HepG2 (cell line): ENCODE data around the gene HOXC9. TPM values are rescaled to one million over a fixed set of nuclear protein-coding genes. Genes with fewer than 3 reads are reported as not detected.

Experiments
- ATAC-seq: fragments of 200-7000 bp; cut with Tn5 transposase; 3 replicates; pipeline ENCODE4 v1.9.1; 2020; ENCODE audit warnings: mild to moderate bottlenecking, moderate library complexity
- BruUV-seq: library from RNA; stranded (reverse); fragments of 400-500 nt; replicated peaks from 2 replicates; lab custom pipeline; 2021; lab: Mats Ljungman, UMichigan
- CTCF ChIA-PET: fragments of 300-600 bp; formaldehyde crosslinking; extraction: SDS; loops from one replicate; lab custom pipeline; 2021; ENCODE audit warnings: low total read pairs, inconsistent platforms, low intra/inter-chr PET ratio; lab: Yijun Ruan, JAX
- POLR2A ChIA-PET: fragments of 350-600 bp; sonication (Branson Sonifier 250); formaldehyde crosslinking; loops from one replicate; lab custom pipeline; 2020; ENCODE audit warnings: antibody characterized with exemption, inconsistent platforms; lab: Yijun Ruan, JAX
- DNase-seq: peaks from one replicate; pipeline ENCODE4 v3.0.0-alpha.2; 2015; ENCODE audit warnings: low spot score
- FAIRE-seq: peaks from 3 replicates; lab custom pipeline; 2011; peaks lifted over from hg19 to GRCh38; lab: Jason Lieb, UNC
- H2AFZ ChIP-seq: one replicate; pipeline ENCODE4 v1.6.1; 2011; ENCODE audit warnings: low read length, inconsistent platforms
- H3K27ac ChIP-seq: fragments of 300-600 bp; 3 replicates; pipeline ENCODE4 v1.8.0; 2011; ENCODE audit warnings: mixed run types, mild to moderate bottlenecking, mixed read lengths, low read length, inconsistent platforms; ENCODE audit not compliant: insufficient read depth; ENCODE audit errors: extremely low read length
- H3K27me3 ChIP-seq, 2 experiments: fragments of 200-600 bp in 1 of 2; 2 replicates in 1 of 2; 3 replicates in 1 of 2; pipeline versions ENCODE4 v1.6.0 to v1.8.0; 2011; ENCODE audit warnings: low read length in 2 of 2, mild to moderate bottlenecking in 2 of 2, moderate library complexity in 2 of 2, inconsistent platforms in 1 of 2; ENCODE audit not compliant: insufficient read depth in 2 of 2, control insufficient read depth in 1 of 2
- H3K36me3 ChIP-seq, 2 experiments: fragments of 200-600 bp in 1 of 2; replicated peaks in 1 of 2; 2 replicates in 1 of 2; 3 replicates in 1 of 2; pipeline versions ENCODE4 v1.5.1 to v1.8.0; 2011; ENCODE audit warnings: low read length in 2 of 2, inconsistent platforms in 1 of 2; ENCODE audit not compliant: insufficient read depth in 2 of 2, control insufficient read depth in 1 of 2
- H3K4me1 ChIP-seq: 2 replicates; pipeline ENCODE4 v1.5.1; 2012; ENCODE audit warnings: low read length, inconsistent platforms; ENCODE audit not compliant: insufficient read depth
- H3K4me2 ChIP-seq: 2 replicates; pipeline ENCODE4 v1.6.0; 2011; ENCODE audit warnings: low read depth, low read length, inconsistent platforms
- H3K4me3 ChIP-seq, 3 experiments: fragments of 200-600 bp in 1 of 3; sonication (generic), shearing (Covaris generic) in 1 of 3; replicated peaks in 1 of 3; 2 replicates each; pipeline ENCODE4 v1.5.1; 2011 to 2016; ENCODE audit warnings: low read length in 3 of 3, inconsistent platforms in 2 of 3, low read depth in 2 of 3, mild to moderate bottlenecking in 2 of 3, control low read depth in 1 of 3, mixed read lengths in 1 of 3; ENCODE audit not compliant: insufficient read depth in 1 of 3
- H3K79me2 ChIP-seq: one replicate; pipeline ENCODE4 v1.6.1; 2011; ENCODE audit warnings: low read length, inconsistent platforms; ENCODE audit not compliant: insufficient read depth
- H3K9ac ChIP-seq: 2 replicates; pipeline ENCODE4 v1.6.0; 2011; ENCODE audit warnings: mild to moderate bottlenecking, low read depth, low read length, inconsistent platforms; ENCODE audit not compliant: insufficient read depth
- H3K9me3 ChIP-seq: 2 replicates; pipeline ENCODE4 v1.5.1; 2012; ENCODE audit warnings: mild to moderate bottlenecking, low read length
- H4K20me1 ChIP-seq: 2 replicates; pipeline ENCODE4 v1.6.0; 2011; ENCODE audit warnings: inconsistent platforms, mild to moderate bottlenecking, low read length, moderate library complexity; ENCODE audit not compliant: insufficient read depth
- BRCA1 ChIP-seq: sonication (generic); formaldehyde crosslinking; IDR thresholded peaks from 2 replicates; pipeline ENCODE4 v1.4.0; 2020; ENCODE audit warnings: missing genetic modification reagents
- EZH2 ChIP-seq: conservative IDR thresholded peaks from 2 replicates; pipeline ENCODE4 v1.6.1; 2012; ENCODE audit warnings: mild to moderate bottlenecking, low read depth, low read length, moderate library complexity
- NFYC ChIP-seq: IDR thresholded peaks from 2 replicates; pipeline ENCODE4 v1.6.1; 2016; ENCODE audit warnings: missing genetic modification reagents, missing compliant biosample characterization
- ZNF629 ChIP-seq: sonication (generic); formaldehyde crosslinking; conservative IDR thresholded peaks from 2 replicates; pipeline ENCODE4 v1.5.0; 2020; ENCODE audit warnings: missing genetic modification reagents
- WGBS: methylation state at CpG from one replicate; pipeline ENCODE4 v1.1.6; 2017; ENCODE audit warnings: low lambda C conversion rate; 5-methylcytosine and 5-hydroxymethylcytosine counted together
- in situ Hi-C: cut with HindIII; loops from 2 replicates; pipeline ENCODE4 v1.10.0; 2017; ENCODE audit warnings: low pct_unique_long_range_greater_than_20kb; ENCODE audit not compliant: extremely low pct_ligation_motif_present
- intact Hi-C: fragments of 100-400 bp; cut with micrococcal nuclease; formaldehyde crosslinking; loops from one replicate; pipeline ENCODE4 v1.10.0; 2022; ENCODE audit not compliant: unreplicated experiment
- polyA plus RNA-seq, 8 experiments: library from polyadenylated mRNA; depleted of rRNA in 3 of 8; stranded (reverse) in 7 of 8; unstranded in 1 of 8; fragments of >200 nt; fragmentation: Illumina TruSeq in 4 of 8; extraction: Trizol in 4 of 8; gene quantifications; 2 replicates each; pipeline versions ENCODE4 v1.2.1 to v1.2.3, GENCODE V29; 2011 to 2016; ENCODE audit warnings: low read depth in 4 of 8, missing spikeins in 1 of 8, mixed read lengths in 1 of 8; ENCODE audit not compliant: insufficient read depth in 1 of 8
- total RNA-seq, 5 experiments: library from RNA; depleted of rRNA; stranded (reverse); fragments of >200 nt; fragmentation: Illumina TruSeq; extraction: Trizol; gene quantifications; 2 replicates each; pipeline ENCODE4 v1.2.3, GENCODE V29; 2016; ENCODE audit warnings: low read depth in 1 of 5

Gene HOXC9
- total and polyA plus RNA-seq, 2 of the 13 experiments (the other 11 are each of a cell fraction or from before 2014, with no cell fraction given) = 0.11 to 1.1 TPM

DNA sequence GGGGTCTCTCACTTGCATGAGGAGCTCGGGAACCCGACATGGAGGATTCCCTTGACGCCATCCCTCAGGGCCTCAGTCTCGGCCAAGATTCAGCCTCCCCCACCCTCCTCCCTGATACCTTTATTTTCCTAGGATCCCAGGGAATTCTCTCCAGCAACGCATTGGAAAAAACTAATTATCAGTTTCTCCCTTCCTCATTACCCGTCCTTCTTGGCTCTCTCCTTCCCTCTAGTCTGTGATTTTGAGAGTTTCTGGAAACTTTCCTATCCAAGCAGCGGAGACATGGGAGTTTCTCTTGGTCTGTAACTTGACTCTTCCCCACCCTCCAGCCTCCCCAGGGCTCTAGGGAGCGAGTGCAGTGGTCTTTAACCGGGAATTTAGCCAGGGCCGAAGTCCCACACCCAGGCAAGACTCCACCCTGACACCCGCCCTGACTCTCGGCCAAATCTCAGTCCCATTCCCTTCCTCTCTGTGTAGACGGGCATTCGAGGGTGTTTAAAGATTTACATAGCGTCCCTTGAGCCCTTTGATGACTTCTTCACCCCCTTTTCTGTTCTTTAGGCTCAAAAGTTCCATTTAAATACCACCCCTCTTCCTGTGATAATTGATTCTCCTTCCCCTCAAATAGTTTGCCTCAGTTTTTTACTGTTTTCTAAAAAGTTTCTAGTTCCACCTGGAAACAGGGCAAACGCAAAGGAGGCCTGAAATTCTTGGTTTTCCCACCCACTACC, 39.6 kb downstream of the HOXC9 start:
- 6% methylated on average over 16 of the region's 16 CpGs for WGBS
- Histone ChIP-seq H3K4me2 (no peak overlapping the region), H3K9ac (no peak overlapping the region), H3K36me3 (no peaks in the 10 kb centered on the region), H2AFZ (no peak overlapping the region), H3K79me2 (no peaks in the 10 kb centered on the region), H3K4me3 (no peak overlapping the region), H3K27me3 (peaks cover 8 to 55% of the 10 kb centered on the region in 2 experiments), H3K27ac (no peak overlapping the region), H3K4me1 (no peaks in the 10 kb centered on the region), H3K9me3 (no peaks in the 10 kb centered on the region), H4K20me1 (no peaks in the 10 kb centered on the region)
- in situ Hi-C loops = no loop called here
- intact Hi-C loops = no loop called here
- DNase-seq = no peak
- ATAC-seq = no peak
- CTCF ChIA-PET = no interaction called here
- TF ChIP-seq ZNF629 (CRISPR knock-in tag) (no peak), EZH2 (0 out of 2 replicates have a peak, but pooled peaks have one; percentile 73)
- POLR2A ChIA-PET = no interaction called here
- no TSS peak for BruUV-seq
- FAIRE-seq = no peak

DNA sequence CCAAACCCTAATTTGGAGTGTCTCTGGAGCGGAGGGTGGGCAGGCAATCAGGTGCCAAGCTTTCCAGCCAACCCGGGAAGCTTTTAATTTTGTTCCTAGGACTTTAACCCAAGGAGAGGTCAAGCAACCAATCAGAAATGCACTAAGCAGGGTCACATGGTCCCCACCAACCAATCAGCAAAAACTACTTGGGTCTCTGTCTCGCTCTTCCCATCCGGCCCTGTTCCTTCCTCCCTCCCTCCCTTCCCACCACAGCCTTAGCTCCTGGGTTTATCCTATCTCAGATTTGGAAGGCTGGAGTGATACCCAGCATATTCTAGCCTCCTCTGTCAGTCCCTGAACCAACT, 40.2 kb downstream of the HOXC9 start:
- H3K79me2 ChIP-seq = no peaks in the 10 kb centered on the region
- H3K4me2 ChIP-seq = no peak overlapping the region
- peaks cover 8 to 55% of the 10 kb centered on the region in 2 experiments for H3K27me3 ChIP-seq
- no peak overlapping the region for H2AFZ ChIP-seq
- TF ChIP-seq NFYC (CRISPR knock-in tag) = peak; percentile 24; the same call in 1 of the 2 replicates
- TF ChIP-seq BRCA1 (CRISPR knock-in tag) = no peak
- ATAC-seq (no peak), FAIRE-seq (no peak), DNase-seq (no peak)
- H3K36me3 ChIP-seq = no peaks in the 10 kb centered on the region
- in situ Hi-C loops (no loop called here), intact Hi-C loops (no loop called here)
- no peak overlapping the region for H3K9ac ChIP-seq
- no TSS peak for BruUV-seq
- H3K4me1 ChIP-seq = no peaks in the 10 kb centered on the region
- ChIA-PET POLR2A (no interaction called here), CTCF (no interaction called here)
- H3K27ac ChIP-seq = no peak overlapping the region
- no peak overlapping the region for H3K4me3 ChIP-seq
- H3K9me3 ChIP-seq = no peaks in the 10 kb centered on the region
- 15% methylated on average over 4 of the region's 4 CpGs for WGBS
- H4K20me1 ChIP-seq = no peaks in the 10 kb centered on the region
